K562 (cell line): ENCODE results near the gene WSCD2. TPM values are rescaled to one million over a fixed set of nuclear protein-coding genes. Genes with fewer than 3 reads are reported as not detected.

ENCODE experiments used
- ATAC-seq: fragments of 200-7000 bp; cut with Tn5 transposase; 3 replicates; pipeline ENCODE4 v1.9.1; 2020; ENCODE audit warnings: moderate library complexity
- BruUV-seq: library from RNA; stranded (reverse); fragments of 400-500 nt; replicated peaks from 2 replicates; lab custom pipeline; 2021; lab: Mats Ljungman, UMichigan
- CTCF ChIA-PET: fragments of 300-600 bp; formaldehyde crosslinking; extraction: SDS; loops from one replicate; lab custom pipeline; 2021; ENCODE audit warnings: low intra/inter-chr PET ratio; lab: Yijun Ruan, JAX
- POLR2A ChIA-PET: fragments of 300-600, 350-650 bp; sonication (Branson Sonifier 250); formaldehyde crosslinking; extraction: SDS; loops from one replicate; lab custom pipeline; 2021; ENCODE audit warnings: antibody characterized with exemption, inconsistent platforms; lab: Yijun Ruan, JAX
- DNase-seq, 4 experiments: peaks; one replicate each; pipeline versions ENCODE4 v3.0.0 to v3.0.0-alpha.2; 2011 to 2018; ENCODE audit warnings: low spot score in 3 of 4, mixed read lengths in 3 of 4; ENCODE audit errors: extremely low read depth in 1 of 4
- FAIRE-seq: peaks from 2 replicates; lab custom pipeline; 2011; peaks lifted over from hg19 to GRCh38; lab: Jason Lieb, UNC
- H2AFZ ChIP-seq: 2 replicates; pipeline ENCODE4 v1.6.0; 2011; ENCODE audit warnings: low read depth, low read length, control low read depth, inconsistent platforms
- H3K27ac ChIP-seq: fragments of 200-600 bp; 3 replicates; pipeline ENCODE4 v1.8.0; 2011; ENCODE audit warnings: low read depth, mild to moderate bottlenecking, control low read depth, inconsistent platforms, low read length, moderate library complexity, mixed read lengths; ENCODE audit errors: extremely low read depth
- H3K27me3 ChIP-seq, 2 experiments: fragments of 300-600 bp in 1 of 2; 2 replicates in 1 of 2; 3 replicates in 1 of 2; pipeline versions ENCODE4 v1.6.0 to v1.8.0; 2011; ENCODE audit warnings: inconsistent platforms in 2 of 2, low read length in 2 of 2, mild to moderate bottlenecking in 1 of 2, mixed read lengths in 1 of 2, moderate library complexity in 1 of 2; ENCODE audit not compliant: control insufficient read depth in 2 of 2, insufficient read depth in 2 of 2
- H3K36me3 ChIP-seq: fragments of 300-600 bp; 3 replicates; pipeline ENCODE4 v1.8.0; 2011; ENCODE audit warnings: mild to moderate bottlenecking, low read length, inconsistent platforms; ENCODE audit not compliant: control insufficient read depth, insufficient read depth
- H3K4me1 ChIP-seq, 2 experiments: fragments of 200-600 bp in 1 of 2; replicated peaks in 1 of 2; 2 replicates in 1 of 2; 3 replicates in 1 of 2; pipeline versions ENCODE4 v1.5.1 to v1.8.0; 2011; ENCODE audit warnings: inconsistent platforms in 2 of 2, low read length in 2 of 2, mild to moderate bottlenecking in 1 of 2, mixed read lengths in 1 of 2, moderate library complexity in 1 of 2; ENCODE audit not compliant: control insufficient read depth in 2 of 2, insufficient read depth in 2 of 2
- H3K4me2 ChIP-seq: 2 replicates; pipeline ENCODE4 v1.6.1; 2011; ENCODE audit warnings: low read length, control low read depth, inconsistent platforms, mixed read lengths; ENCODE audit not compliant: insufficient read depth
- H3K4me3 ChIP-seq: fragments of 200-600 bp; sonication (generic), shearing (Covaris generic); 2 replicates; pipeline ENCODE4 v1.5.1; 2016; ENCODE audit warnings: control low read depth, inconsistent platforms
- H3K79me2 ChIP-seq: fragments of 200-600 bp; 3 replicates; pipeline ENCODE4 v1.8.0; 2011; ENCODE audit warnings: low read length, inconsistent platforms; ENCODE audit not compliant: control insufficient read depth, insufficient read depth
- H3K9ac ChIP-seq, 2 experiments: 2 replicates each; pipeline versions ENCODE4 v1.6.0 to v1.6.1; 2011; ENCODE audit warnings: low read depth in 2 of 2, low read length in 2 of 2, control low read depth in 1 of 2, inconsistent platforms in 1 of 2, mild to moderate bottlenecking in 1 of 2, mixed read lengths in 1 of 2; ENCODE audit not compliant: insufficient read depth in 1 of 2
- H3K9me1 ChIP-seq: one replicate; pipeline ENCODE4 v1.6.0; 2011; ENCODE audit warnings: inconsistent platforms, mild to moderate bottlenecking, low read length, moderate library complexity; ENCODE audit not compliant: control insufficient read depth, insufficient read depth
- H3K9me3 ChIP-seq: replicated peaks from 2 replicates; pipeline ENCODE4 v1.5.1; 2011; ENCODE audit warnings: low read depth, low read length, inconsistent platforms; ENCODE audit not compliant: control insufficient read depth, insufficient read depth
- H4K20me1 ChIP-seq: replicated peaks from 2 replicates; pipeline ENCODE4 v1.6.1; 2011; ENCODE audit warnings: low read length, inconsistent platforms, mixed read lengths; ENCODE audit not compliant: control insufficient read depth, insufficient read depth
- CTCF ChIP-seq, 3 experiments: IDR thresholded peaks in 2 of 3; conservative IDR thresholded peaks in 1 of 3; 2 replicates each; pipeline ENCODE4 v1.5.1; 2011 to 2012; ENCODE audit warnings: low read length in 3 of 3, mild to moderate bottlenecking in 3 of 3, control low read depth in 2 of 3, improper control_type of control experiment in 1 of 3, inconsistent platforms in 1 of 3, low read depth in 1 of 3, mixed read lengths in 1 of 3, moderate library complexity in 1 of 3; ENCODE audit not compliant: insufficient read depth in 2 of 3
- NONO ChIP-seq, 2 experiments: fragments of 200-400 bp in 1 of 2; fragments of 450-650 bp in 1 of 2; formaldehyde crosslinking in 1 of 2; IDR thresholded peaks; 2 replicates each; pipeline ENCODE4 v1.6.1; 2017; ENCODE audit warnings: low read depth in 2 of 2, mild to moderate bottlenecking in 2 of 2, moderate library complexity in 2 of 2, low read length in 1 of 2
- WGBS: fragments of 100-300 bp; shearing (Covaris generic); methylation state at CpG from one replicate; pipeline ENCODE4 v1.1.6; 2016; ENCODE audit warnings: low coverage, mixed read lengths; ENCODE audit not compliant: insufficient coverage; ENCODE audit errors: missing lambda C conversion rate; 5-methylcytosine and 5-hydroxymethylcytosine counted together
- in situ Hi-C: fragments of 300-500 bp; cut with MboI; formaldehyde crosslinking; loops from 4 replicates; pipeline ENCODE4 v1.15.0; 2018; ENCODE audit warnings: inconsistent platforms, mixed read lengths
- intact Hi-C: fragments of 100-400 bp; cut with micrococcal nuclease; formaldehyde crosslinking; loops from 2 replicates; pipeline ENCODE4 v1.14.2; 2022
- polyA plus RNA-seq, 8 experiments: library from polyadenylated mRNA; depleted of rRNA in 4 of 8; stranded (reverse) in 5 of 8; unstranded in 3 of 8; fragments of >200 nt; fragmentation: Nextera tagmentation in 2 of 8; fragmentation: Illumina TruSeq in 1 of 8; extraction: Ambion mirVana in 2 of 8; extraction: Trizol in 1 of 8; gene quantifications; 2 replicates each; pipeline versions ENCODE4 v1.2.1 to v1.2.3, GENCODE V29; 2011 to 2014; ENCODE audit warnings: inconsistent platforms in 1 of 8, missing spikeins in 1 of 8
- total RNA-seq, 7 experiments: library from RNA; depleted of rRNA in 6 of 7; stranded (reverse); fragments of >200 nt in 6 of 7; fragmentation: Illumina TruSeq in 2 of 7; extraction: Trizol in 2 of 7; gene quantifications; 2 replicates each; pipeline versions ENCODE4 v1.2.1 to v1.2.3, GENCODE V29; 2011 to 2021; ENCODE audit warnings: low replicate concordance in 1 of 7

Gene WSCD2
- total and polyA plus RNA-seq, 9 of the 15 experiments (the other 6 are each of a cell fraction or from before 2014, with no cell fraction given) = 0.72 to 14.1 (median 4.0) TPM

- no peaks in the 10 kb centered on the region for H3K27me3 ChIP-seq
- peak overlapping the region in 1 of 2 experiments; percentile 64; a peak in 1 of 4 replicates for H3K9ac ChIP-seq
- no peak for TF ChIP-seq NONO (IDR thresholded peaks at IDR 0.05; ENCODE audit: low read depth in 2 of 2, low read length in 1 of 2)
- TF ChIP-seq CTCF (IDR thresholded peaks at IDR 0.05 in 2 of 3, conservative IDR thresholded peaks at IDR 0.05 in 1 of 3; ENCODE audit: insufficient read depth in 2 of 3, low read depth in 1 of 3, low read length in 3 of 3) = 0 out of 6 replicates have a peak, but pooled peaks of 1 of the 3 experiments have one; percentile 16
- in situ Hi-C loops (no loop called here), intact Hi-C loops (no loop called here)
- H3K27ac ChIP-seq = no peak overlapping the region; the same call in 2 of the 3 replicates
- H3K9me1 ChIP-seq = no peaks in the 10 kb centered on the region
- no peaks in the 10 kb centered on the region for H4K20me1 ChIP-seq
- H3K4me2 ChIP-seq = no peak overlapping the region
- H3K4me3 ChIP-seq = no peak overlapping the region
- no peaks in the 10 kb centered on the region for H3K9me3 ChIP-seq
- FAIRE-seq = no peak
- POLR2A ChIA-PET = interaction anchor here (0.9 kb wide), 2 partner anchors 11 to 17 kb away, joined by 3 read pairs; no protein-coding TSS in a partner anchor
- peak overlapping the region; percentile 56 for H2AFZ ChIP-seq
- H3K36me3 ChIP-seq = no peaks in the 10 kb centered on the region
- H3K4me1 ChIP-seq = peaks cover 10 to 29% of the 10 kb centered on the region in 2 experiments; a peak in 4 of 5 replicates
- 74% methylated on average over 11 of the region's 11 CpGs for WGBS
- BruUV-seq = no TSS peak
- H3K79me2 ChIP-seq = no peaks in the 10 kb centered on the region
- ATAC-seq = peak; percentile 45
- CTCF ChIA-PET = interaction anchor here (0.6 kb wide), 1 partner anchor 488 kb away, joined by 4 read pairs; no protein-coding TSS in a partner anchor
- DNase-seq = no peak
These were observed 16.1 kb upstream of the WSCD2 start for GRCh38 chr12:108112832-108113556.
